Lung (tissue), 12 donors: ENCODE measurements around the gene DST. TPM values are rescaled to one million over a fixed set of nuclear protein-coding genes. Genes with fewer than 3 reads are reported as not detected.

Source experiments
- ATAC-seq: fragments of 200-7000 bp; cut with Tn5 transposase; one replicate; pipeline ENCODE4 v1.9.1; 2020; ENCODE audit warnings: moderate number of reproducible peaks; ENCODE audit not compliant: insufficient read depth, low FRiP score
- DNase-seq, 3 donors: peaks; one replicate each; pipeline ENCODE4 v3.0.0-alpha.2; 2013 to 2017
- H3K27ac ChIP-seq, 2 donors: one replicate each; pipeline ENCODE4 v1.5.1; 2013; ENCODE audit warnings: mild to moderate bottlenecking in 2 of 2, moderate library complexity in 2 of 2, control low read depth in 1 of 2, inconsistent platforms in 1 of 2, low read depth in 1 of 2, low read length in 1 of 2
- H3K27me3 ChIP-seq, 3 donors: one replicate each; pipeline ENCODE4 v1.5.1; 2013; ENCODE audit warnings: low read length in 2 of 3; ENCODE audit not compliant: control insufficient read depth in 3 of 3, insufficient read depth in 3 of 3
- H3K36me3 ChIP-seq, 4 donors: one replicate each; pipeline ENCODE4 v1.5.1; 2013; ENCODE audit warnings: low read length in 4 of 4, mild to moderate bottlenecking in 1 of 4, moderate library complexity in 1 of 4; ENCODE audit not compliant: control insufficient read depth in 4 of 4, insufficient read depth in 4 of 4
- H3K4me1 ChIP-seq, 5 donors: one replicate each; pipeline ENCODE4 v1.5.1; 2013; ENCODE audit warnings: low read length in 5 of 5, mild to moderate bottlenecking in 2 of 5, moderate library complexity in 1 of 5; ENCODE audit not compliant: control insufficient read depth in 5 of 5, insufficient read depth in 5 of 5
- H3K4me3 ChIP-seq: one replicate; pipeline ENCODE4 v1.5.1; 2013; ENCODE audit warnings: mild to moderate bottlenecking, control low read depth, moderate library complexity
- H3K9ac ChIP-seq, 2 donors: one replicate each; pipeline ENCODE4 v1.5.1; 2013; ENCODE audit warnings: low read length in 2 of 2, control low read depth in 1 of 2; ENCODE audit not compliant: insufficient read depth in 1 of 2
- H3K9me3 ChIP-seq, 4 donors: one replicate each; pipeline ENCODE4 v1.5.1; 2013; ENCODE audit warnings: low read length in 3 of 4, mild to moderate bottlenecking in 1 of 4, moderate library complexity in 1 of 4; ENCODE audit not compliant: control insufficient read depth in 4 of 4, insufficient read depth in 3 of 4
- WGBS, 2 donors: extraction: QIAGEN DNeasy Blood & Tissue Kit; methylation state at CpG; one replicate each; pipeline ENCODE4 v1.1.7; 2013; 5-methylcytosine and 5-hydroxymethylcytosine counted together
- polyA plus RNA-seq, 2 donors: library from polyadenylated mRNA; stranded (reverse); fragments of 200-250 nt; gene quantifications; one replicate each; pipeline ENCODE4 v1.2.1, GENCODE V29; 2013
- total RNA-seq, 2 donors: library from RNA; depleted of rRNA in 1 of 2; stranded (reverse); fragments of >200 nt in 1 of 2; gene quantifications; one replicate each; pipeline ENCODE4 v1.2.1, GENCODE V29; 2014 to 2021
- TF ChIP-seq, protein P1 (sequence below): IDR thresholded peaks from 2 replicates; pipeline ENCODE4 v1.5.1; 2012; ENCODE audit warnings: mild to moderate bottlenecking; ENCODE audit errors: control extremely low read depth, extremely low read depth
- donor health status: control.
- donor health status: control.
- donor health status: Bipolar disorder and iron deficiency.
- donor health status: healthy.
- donor health status: DM: yes; HTN: yes; CAD: no.

Gene DST
- total and polyA plus RNA-seq, 4 donors: 40.7 to 835 (median 201) TPM

DNA sequence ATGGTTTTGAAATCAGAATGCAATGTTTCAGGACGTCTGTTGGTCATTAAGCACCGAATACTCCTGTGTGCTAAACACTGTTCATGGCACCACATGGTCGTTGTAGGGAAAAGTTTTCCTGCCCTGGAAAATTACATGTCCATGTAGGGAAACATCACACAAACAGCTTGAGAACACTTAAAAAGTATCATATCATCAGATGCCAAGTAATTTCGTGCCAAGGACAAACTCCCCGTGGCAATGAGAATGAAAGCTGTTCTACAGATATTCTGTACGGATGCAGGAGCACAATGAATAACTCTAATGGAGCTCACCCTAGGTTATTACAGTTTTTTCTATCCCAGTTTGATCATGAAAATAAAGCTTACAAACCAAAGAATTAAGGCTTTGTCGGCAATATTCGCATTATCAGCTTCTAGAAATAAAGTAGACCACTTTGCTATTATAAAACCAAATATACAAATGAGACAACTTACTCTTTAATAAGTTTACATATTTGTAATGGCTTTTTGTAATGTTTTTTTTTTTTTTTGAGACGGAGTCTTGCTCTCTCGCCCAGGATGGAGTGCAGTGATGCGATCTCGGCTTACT lies 4.6 kb upstream of the DST start:
- DNase-seq: no peak
- H3K36me3 ChIP-seq: peaks cover 2 to 31% (median 13%) of the 10 kb centered on the region in 4 donors
- H3K27ac ChIP-seq: peak overlapping the region in 1 of 2 donors; percentile 9
- 85 to 91% methylated on average over 12 of the region's 12 CpGs for WGBS, 2 donors
- no peak for ATAC-seq
- H3K9ac ChIP-seq: no peak overlapping the region
- peaks cover 0 to 20% (median 11%) of the 10 kb centered on the region in 5 donors for H3K4me1 ChIP-seq
- H3K27me3 ChIP-seq: no peaks in the 10 kb centered on the region
- no peaks in the 10 kb centered on the region for H3K9me3 ChIP-seq
- H3K4me3 ChIP-seq: no peak overlapping the region
- TF ChIP-seq, protein P1, sequence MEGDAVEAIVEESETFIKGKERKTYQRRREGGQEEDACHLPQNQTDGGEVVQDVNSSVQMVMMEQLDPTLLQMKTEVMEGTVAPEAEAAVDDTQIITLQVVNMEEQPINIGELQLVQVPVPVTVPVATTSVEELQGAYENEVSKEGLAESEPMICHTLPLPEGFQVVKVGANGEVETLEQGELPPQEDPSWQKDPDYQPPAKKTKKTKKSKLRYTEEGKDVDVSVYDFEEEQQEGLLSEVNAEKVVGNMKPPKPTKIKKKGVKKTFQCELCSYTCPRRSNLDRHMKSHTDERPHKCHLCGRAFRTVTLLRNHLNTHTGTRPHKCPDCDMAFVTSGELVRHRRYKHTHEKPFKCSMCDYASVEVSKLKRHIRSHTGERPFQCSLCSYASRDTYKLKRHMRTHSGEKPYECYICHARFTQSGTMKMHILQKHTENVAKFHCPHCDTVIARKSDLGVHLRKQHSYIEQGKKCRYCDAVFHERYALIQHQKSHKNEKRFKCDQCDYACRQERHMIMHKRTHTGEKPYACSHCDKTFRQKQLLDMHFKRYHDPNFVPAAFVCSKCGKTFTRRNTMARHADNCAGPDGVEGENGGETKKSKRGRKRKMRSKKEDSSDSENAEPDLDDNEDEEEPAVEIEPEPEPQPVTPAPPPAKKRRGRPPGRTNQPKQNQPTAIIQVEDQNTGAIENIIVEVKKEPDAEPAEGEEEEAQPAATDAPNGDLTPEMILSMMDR: no peak

DNA sequence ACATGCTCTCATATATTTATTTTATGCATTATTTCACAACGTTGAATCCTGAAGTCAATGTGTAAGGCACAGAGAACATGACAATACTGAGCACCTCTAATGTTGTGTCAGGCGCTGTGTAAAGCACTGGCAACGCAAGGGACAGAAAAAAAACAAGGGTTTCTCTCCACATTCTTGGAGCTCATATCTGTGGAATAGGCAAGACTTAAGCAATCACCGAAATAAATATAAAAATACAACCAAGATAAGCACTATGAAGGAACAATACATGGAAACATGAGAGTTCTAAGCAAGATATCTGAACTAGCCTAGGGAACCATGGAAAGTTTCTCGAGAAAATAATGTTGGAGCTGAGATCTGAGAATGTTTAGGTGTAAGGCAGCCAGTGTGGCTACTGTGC lies 1.7 kb upstream of the DST start:
- no peaks in the 10 kb centered on the region for H3K9me3 ChIP-seq
- no peak overlapping the region for H3K4me3 ChIP-seq
- no peak overlapping the region for H3K9ac ChIP-seq
- H3K36me3 ChIP-seq: peaks cover 2 to 42% (median 15%) of the 10 kb centered on the region in 4 donors
- H3K4me1 ChIP-seq: peaks cover 0 to 8% (median 2%) of the 10 kb centered on the region in 5 donors
- TF ChIP-seq, protein P1: no peak
- no peak for ATAC-seq
- no peaks in the 10 kb centered on the region for H3K27me3 ChIP-seq
- DNase-seq: no peak
- no peak overlapping the region for H3K27ac ChIP-seq
- 86 to 91% methylated on average over 5 of the region's 5 CpGs for WGBS, 2 donors

DNA sequence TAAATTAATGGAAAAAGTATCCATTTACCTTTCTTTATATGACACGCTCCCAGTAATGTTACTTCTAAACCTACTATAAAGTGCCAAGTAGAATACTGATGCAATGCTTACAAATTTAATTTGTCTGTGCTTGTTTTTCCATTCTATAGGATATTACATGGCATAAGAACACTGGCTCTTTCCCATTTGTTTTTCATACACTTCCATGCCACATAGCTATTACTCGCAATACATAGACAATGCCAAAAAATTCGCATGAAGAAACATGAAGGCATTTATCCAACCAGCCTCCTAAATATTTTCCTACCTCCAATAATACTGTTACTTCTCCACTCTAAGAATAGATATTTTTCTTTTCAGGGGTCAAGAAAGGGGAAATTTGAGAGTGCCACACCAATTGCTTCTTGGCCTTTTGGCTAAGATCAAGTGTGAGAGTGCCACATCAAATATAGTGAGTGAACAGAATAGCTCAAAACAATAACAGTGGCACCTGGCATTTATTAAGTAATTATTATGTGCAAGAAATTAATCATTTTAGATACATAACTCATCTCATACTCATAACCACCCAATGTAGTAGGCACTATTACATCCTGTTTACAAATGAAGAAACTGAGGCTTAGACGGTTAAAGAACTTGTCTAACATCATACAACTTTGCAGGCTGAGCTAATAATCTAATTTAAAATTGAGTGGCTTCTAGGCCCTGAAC lies 845 bp upstream of the DST start:
- Histone ChIP-seq H3K27ac (peak overlapping the region in 1 of 2 donors; percentile 45), H3K4me1 (peaks cover 0 to 6% (median 0%) of the 10 kb centered on the region in 5 donors), H3K27me3 (no peaks in the 10 kb centered on the region), H3K9ac (no peak overlapping the region), H3K9me3 (no peaks in the 10 kb centered on the region), H3K4me3 (no peak overlapping the region), H3K36me3 (peaks cover 2 to 37% (median 16%) of the 10 kb centered on the region in 4 donors)
- DNase-seq (no peak), ATAC-seq (no peak)
- TF ChIP-seq, protein P1: no peak
- 89 to 93% methylated on average over 4 of the region's 4 CpGs for WGBS, 2 donors
